ENCODE results near the gene ZNF213.

DNA sequence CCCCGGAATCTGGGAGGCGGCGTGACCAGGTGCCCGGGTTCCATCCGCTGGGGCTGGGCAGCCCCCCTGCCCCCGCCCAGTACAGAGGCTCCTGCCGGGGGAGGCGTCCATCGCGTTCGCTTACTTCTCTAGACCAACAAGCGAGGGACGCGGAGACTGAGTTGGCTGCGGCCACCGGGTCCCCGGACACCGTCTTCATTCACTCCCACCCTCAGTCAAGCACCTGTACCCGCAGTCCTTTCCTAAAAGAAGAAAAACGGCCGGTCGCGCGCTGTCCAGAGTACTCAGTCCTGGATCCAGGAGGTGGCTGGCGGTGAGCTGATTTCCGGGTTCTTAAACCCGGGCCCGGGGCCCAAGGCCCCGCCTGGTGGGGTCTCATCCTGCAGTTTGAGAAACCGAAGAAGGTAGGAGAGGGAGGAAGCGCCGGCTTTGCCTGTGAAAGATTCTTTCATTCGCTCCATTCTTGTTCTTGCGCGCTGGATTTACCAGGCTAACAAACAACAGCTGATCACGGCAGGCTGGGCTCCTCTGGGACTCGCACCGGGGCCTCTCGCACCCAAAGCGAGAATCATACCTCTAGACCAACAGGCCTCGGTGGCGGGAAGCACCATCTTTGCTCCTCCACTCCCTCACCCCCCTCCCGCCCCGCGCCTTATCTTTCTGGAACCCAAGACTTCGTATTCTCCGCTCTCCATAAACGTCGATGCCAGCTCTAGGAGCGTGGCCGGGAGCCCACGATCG is 35.8 kb downstream of the ZNF213 start:
- TF ChIP-seq EZH2 (IDR thresholded peaks at IDR 0.05) (no peak), POLR2AphosphoS5 (IDR thresholded peaks at IDR 0.05; ENCODE audit: borderline replicate concordance, low read depth, low read length) (no peak), FOXP2 (optimal IDR thresholded peaks at IDR 0.05; ENCODE audit: control extremely low read depth, extremely low read length, insufficient read depth) (no peak)

All from SK-N-MC (cell line).